K562 (cell line): ENCODE measurements around the gene ABCA13. TPM values are rescaled to one million over a fixed set of nuclear protein-coding genes. Genes with fewer than 3 reads are reported as not detected.

Experiments
- ATAC-seq: fragments of 200-7000 bp; cut with Tn5 transposase; 3 replicates; pipeline ENCODE4 v1.9.1; 2020; ENCODE audit warnings: moderate library complexity
- BruUV-seq: library from RNA; stranded (reverse); fragments of 400-500 nt; replicated peaks from 2 replicates; lab custom pipeline; 2021; lab: Mats Ljungman, UMichigan
- CTCF ChIA-PET: fragments of 300-600 bp; formaldehyde crosslinking; extraction: SDS; loops from one replicate; lab custom pipeline; 2021; ENCODE audit warnings: low intra/inter-chr PET ratio; lab: Yijun Ruan, JAX
- POLR2A ChIA-PET: fragments of 300-600, 350-650 bp; sonication (Branson Sonifier 250); formaldehyde crosslinking; extraction: SDS; loops from one replicate; lab custom pipeline; 2021; ENCODE audit warnings: antibody characterized with exemption, inconsistent platforms; lab: Yijun Ruan, JAX
- DNase-seq, 4 experiments: peaks; one replicate each; pipeline versions ENCODE4 v3.0.0 to v3.0.0-alpha.2; 2011 to 2018; ENCODE audit warnings: low spot score in 3 of 4, mixed read lengths in 3 of 4; ENCODE audit errors: extremely low read depth in 1 of 4
- FAIRE-seq: peaks from 2 replicates; lab custom pipeline; 2011; peaks lifted over from hg19 to GRCh38; lab: Jason Lieb, UNC
- H2AFZ ChIP-seq: 2 replicates; pipeline ENCODE4 v1.6.0; 2011; ENCODE audit warnings: low read depth, low read length, control low read depth, inconsistent platforms
- H3K27ac ChIP-seq: fragments of 200-600 bp; 3 replicates; pipeline ENCODE4 v1.8.0; 2011; ENCODE audit warnings: low read depth, mild to moderate bottlenecking, control low read depth, inconsistent platforms, low read length, moderate library complexity, mixed read lengths; ENCODE audit errors: extremely low read depth
- H3K27me3 ChIP-seq, 2 experiments: fragments of 300-600 bp in 1 of 2; 2 replicates in 1 of 2; 3 replicates in 1 of 2; pipeline versions ENCODE4 v1.6.0 to v1.8.0; 2011; ENCODE audit warnings: inconsistent platforms in 2 of 2, low read length in 2 of 2, mild to moderate bottlenecking in 1 of 2, mixed read lengths in 1 of 2, moderate library complexity in 1 of 2; ENCODE audit not compliant: control insufficient read depth in 2 of 2, insufficient read depth in 2 of 2
- H3K36me3 ChIP-seq: fragments of 300-600 bp; 3 replicates; pipeline ENCODE4 v1.8.0; 2011; ENCODE audit warnings: mild to moderate bottlenecking, low read length, inconsistent platforms; ENCODE audit not compliant: control insufficient read depth, insufficient read depth
- H3K4me1 ChIP-seq, 2 experiments: fragments of 200-600 bp in 1 of 2; replicated peaks in 1 of 2; 2 replicates in 1 of 2; 3 replicates in 1 of 2; pipeline versions ENCODE4 v1.5.1 to v1.8.0; 2011; ENCODE audit warnings: inconsistent platforms in 2 of 2, low read length in 2 of 2, mild to moderate bottlenecking in 1 of 2, mixed read lengths in 1 of 2, moderate library complexity in 1 of 2; ENCODE audit not compliant: control insufficient read depth in 2 of 2, insufficient read depth in 2 of 2
- H3K4me2 ChIP-seq: 2 replicates; pipeline ENCODE4 v1.6.1; 2011; ENCODE audit warnings: low read length, control low read depth, inconsistent platforms, mixed read lengths; ENCODE audit not compliant: insufficient read depth
- H3K4me3 ChIP-seq: fragments of 200-600 bp; sonication (generic), shearing (Covaris generic); 2 replicates; pipeline ENCODE4 v1.5.1; 2016; ENCODE audit warnings: control low read depth, inconsistent platforms
- H3K79me2 ChIP-seq: fragments of 200-600 bp; 3 replicates; pipeline ENCODE4 v1.8.0; 2011; ENCODE audit warnings: low read length, inconsistent platforms; ENCODE audit not compliant: control insufficient read depth, insufficient read depth
- H3K9ac ChIP-seq, 2 experiments: 2 replicates each; pipeline versions ENCODE4 v1.6.0 to v1.6.1; 2011; ENCODE audit warnings: low read depth in 2 of 2, low read length in 2 of 2, control low read depth in 1 of 2, inconsistent platforms in 1 of 2, mild to moderate bottlenecking in 1 of 2, mixed read lengths in 1 of 2; ENCODE audit not compliant: insufficient read depth in 1 of 2
- H3K9me1 ChIP-seq: one replicate; pipeline ENCODE4 v1.6.0; 2011; ENCODE audit warnings: inconsistent platforms, mild to moderate bottlenecking, low read length, moderate library complexity; ENCODE audit not compliant: control insufficient read depth, insufficient read depth
- H3K9me3 ChIP-seq: replicated peaks from 2 replicates; pipeline ENCODE4 v1.5.1; 2011; ENCODE audit warnings: low read depth, low read length, inconsistent platforms; ENCODE audit not compliant: control insufficient read depth, insufficient read depth
- H4K20me1 ChIP-seq: replicated peaks from 2 replicates; pipeline ENCODE4 v1.6.1; 2011; ENCODE audit warnings: low read length, inconsistent platforms, mixed read lengths; ENCODE audit not compliant: control insufficient read depth, insufficient read depth
- ARID3A ChIP-seq: IDR thresholded peaks from 2 replicates; pipeline ENCODE4 v1.6.1; 2012; ENCODE audit warnings: low read depth, low read length, improper control_type of control experiment, borderline replicate concordance
- ARID3B ChIP-seq: fragments of 250-450 bp; sonication (Bioruptor Pico); IDR thresholded peaks from 2 replicates; pipeline ENCODE4 v1.4.0; 2020; ENCODE audit warnings: borderline replicate concordance
- ATF6 ChIP-seq: sonication (generic); formaldehyde crosslinking; IDR thresholded peaks from 2 replicates; pipeline ENCODE4 v1.4.0; 2020; ENCODE audit warnings: mild to moderate bottlenecking, missing genetic modification reagents
- DIDO1 ChIP-seq: fragments of 450-650 bp; IDR thresholded peaks from 2 replicates; pipeline ENCODE4 v1.6.1; 2016; ENCODE audit warnings: low read depth, missing biosample characterization, missing genetic modification characterization
- E2F1 ChIP-seq: sonication (generic); formaldehyde crosslinking; IDR thresholded peaks from 2 replicates; pipeline ENCODE4 v1.8.1; 2023; ENCODE audit warnings: mild to moderate bottlenecking, missing genetic modification reagents, moderate library complexity
- ERF ChIP-seq: fragments of 450-650 bp; formaldehyde crosslinking; IDR thresholded peaks from 2 replicates; pipeline ENCODE4 v1.4.0; 2020; ENCODE audit warnings: mild to moderate bottlenecking, mixed read lengths
- ESRRA ChIP-seq: fragments of 450-650 bp; IDR thresholded peaks from 2 replicates; pipeline ENCODE4 v1.6.1; 2014; ENCODE audit warnings: low read depth, mild to moderate bottlenecking, moderate library complexity, borderline replicate concordance
- HEY1 ChIP-seq: fragments of 250-450 bp; sonication (Bioruptor Pico); IDR thresholded peaks from 2 replicates; pipeline ENCODE4 v1.5.0; 2020; ENCODE audit warnings: mild to moderate bottlenecking, moderate library complexity, borderline replicate concordance
- OTX1 ChIP-seq: fragments of 450-650 bp; formaldehyde crosslinking; IDR thresholded peaks from 2 replicates; pipeline ENCODE4 v1.4.0; 2022; ENCODE audit warnings: mild to moderate bottlenecking
- PHF20 ChIP-seq: fragments of 450-650 bp; IDR thresholded peaks from 2 replicates; pipeline ENCODE4 v1.6.1; 2018; ENCODE audit not compliant: partially characterized antibody
- ZNF644 ChIP-seq: fragments of 200-800 bp; sonication (Bioruptor generic); IDR thresholded peaks from 2 replicates; pipeline ENCODE4 v1.6.1; 2016; ENCODE audit warnings: low read depth, missing genetic modification characterization, missing compliant biosample characterization
- ZNF740 ChIP-seq, 3 experiments: fragments of 200-800 bp in 1 of 3; sonication (Bioruptor generic) in 1 of 3; sonication (generic) in 1 of 3; formaldehyde crosslinking in 1 of 3; IDR thresholded peaks; 2 replicates each; pipeline versions ENCODE4 v1.6.1 to v1.8.0; 2016 to 2022; ENCODE audit warnings: mild to moderate bottlenecking in 2 of 3, missing compliant biosample characterization in 2 of 3, missing genetic modification characterization in 2 of 3, missing genetic modification reagents in 1 of 3
- in situ Hi-C: fragments of 300-500 bp; cut with MboI; formaldehyde crosslinking; loops from 4 replicates; pipeline ENCODE4 v1.15.0; 2018; ENCODE audit warnings: inconsistent platforms, mixed read lengths
- intact Hi-C: fragments of 100-400 bp; cut with micrococcal nuclease; formaldehyde crosslinking; loops from 2 replicates; pipeline ENCODE4 v1.14.2; 2022
- polyA plus RNA-seq, 8 experiments: library from polyadenylated mRNA; depleted of rRNA in 4 of 8; stranded (reverse) in 5 of 8; unstranded in 3 of 8; fragments of >200 nt; fragmentation: Nextera tagmentation in 2 of 8; fragmentation: Illumina TruSeq in 1 of 8; extraction: Ambion mirVana in 2 of 8; extraction: Trizol in 1 of 8; gene quantifications; 2 replicates each; pipeline versions ENCODE4 v1.2.1 to v1.2.3, GENCODE V29; 2011 to 2014; ENCODE audit warnings: inconsistent platforms in 1 of 8, missing spikeins in 1 of 8
- total RNA-seq, 7 experiments: library from RNA; depleted of rRNA in 6 of 7; stranded (reverse); fragments of >200 nt in 6 of 7; fragmentation: Illumina TruSeq in 2 of 7; extraction: Trizol in 2 of 7; gene quantifications; 2 replicates each; pipeline versions ENCODE4 v1.2.1 to v1.2.3, GENCODE V29; 2011 to 2021; ENCODE audit warnings: low replicate concordance in 1 of 7

Gene ABCA13
- total and polyA plus RNA-seq, 9 of the 15 experiments (the other 6 are each of a cell fraction or from before 2014, with no cell fraction given), result 0.14 to 1.5 (median 0.38) TPM

GRCh38 chr7:48518092-48518491, 346.8 kb downstream of the ABCA13 start (continued):
- TF ChIP-seq ATF6 (CRISPR knock-in tag) (no peak), OTX1 (CRISPR knock-in tag) (no peak), ZNF644 (tag) (no peak), ESRRA (no peak), E2F1 (no peak)

GRCh38 chr7:48522692-48523091, 351.4 kb downstream of the ABCA13 start:
- FAIRE-seq, result no peak
- no peaks in the 10 kb centered on the region for H3K4me1 ChIP-seq
- no peaks in the 10 kb centered on the region for H3K9me1 ChIP-seq
- intact Hi-C loops, result no loop called here
- H4K20me1 ChIP-seq, result no peaks in the 10 kb centered on the region
- H2AFZ ChIP-seq, result no peak overlapping the region
- no peak overlapping the region for H3K4me3 ChIP-seq
- TF ChIP-seq PHF20, result no peak
- no peak for TF ChIP-seq ZNF740 (CRISPR knock-in tag; IDR thresholded peaks at IDR 0.05)
- no peak for TF ChIP-seq ZNF740 (tag; IDR thresholded peaks at IDR 0.05)
- TF ChIP-seq HEY1, result no peak
- TF ChIP-seq ERF, result no peak
- no peak for TF ChIP-seq DIDO1
- no peak for TF ChIP-seq ARID3A
- no peak for TF ChIP-seq ARID3B (CRISPR knock-in tag)
- no peak overlapping the region for H3K9ac ChIP-seq
- in situ Hi-C loops, result no loop called here
- no peak for DNase-seq
- H3K36me3 ChIP-seq, result no peaks in the 10 kb centered on the region
- no peaks in the 10 kb centered on the region for H3K27me3 ChIP-seq
- ATAC-seq, result no peak
- H3K79me2 ChIP-seq, result no peaks in the 10 kb centered on the region
- CTCF ChIA-PET, result no interaction called here
- no TSS peak for BruUV-seq
- POLR2A ChIA-PET, result no interaction called here
- H3K27ac ChIP-seq, result no peak overlapping the region
- no peak overlapping the region for H3K4me2 ChIP-seq
- H3K9me3 ChIP-seq, result no peaks in the 10 kb centered on the region
